K562 (cell line): Measurements from ENCODE around the gene TECPR2. TPM values are rescaled to one million over a fixed set of nuclear protein-coding genes. Genes with fewer than 3 reads are reported as not detected.

Experiments used
- ATAC-seq: fragments of 200-7000 bp; cut with Tn5 transposase; 3 replicates; pipeline ENCODE4 v1.9.1; 2020; ENCODE audit warnings: moderate library complexity
- BruUV-seq: library from RNA; stranded (reverse); fragments of 400-500 nt; replicated peaks from 2 replicates; lab custom pipeline; 2021; lab: Mats Ljungman, UMichigan
- CTCF ChIA-PET: fragments of 300-600 bp; formaldehyde crosslinking; extraction: SDS; loops from one replicate; lab custom pipeline; 2021; ENCODE audit warnings: low intra/inter-chr PET ratio; lab: Yijun Ruan, JAX
- POLR2A ChIA-PET: fragments of 300-600, 350-650 bp; sonication (Branson Sonifier 250); formaldehyde crosslinking; extraction: SDS; loops from one replicate; lab custom pipeline; 2021; ENCODE audit warnings: antibody characterized with exemption, inconsistent platforms; lab: Yijun Ruan, JAX
- DNase-seq, 4 experiments: peaks; one replicate each; pipeline versions ENCODE4 v3.0.0 to v3.0.0-alpha.2; 2011 to 2018; ENCODE audit warnings: low spot score in 3 of 4, mixed read lengths in 3 of 4; ENCODE audit errors: extremely low read depth in 1 of 4
- FAIRE-seq: peaks from 2 replicates; lab custom pipeline; 2011; peaks lifted over from hg19 to GRCh38; lab: Jason Lieb, UNC
- H2AFZ ChIP-seq: 2 replicates; pipeline ENCODE4 v1.6.0; 2011; ENCODE audit warnings: low read depth, low read length, control low read depth, inconsistent platforms
- H3K27ac ChIP-seq: fragments of 200-600 bp; 3 replicates; pipeline ENCODE4 v1.8.0; 2011; ENCODE audit warnings: low read depth, mild to moderate bottlenecking, control low read depth, inconsistent platforms, low read length, moderate library complexity, mixed read lengths; ENCODE audit errors: extremely low read depth
- H3K27me3 ChIP-seq, 2 experiments: fragments of 300-600 bp in 1 of 2; 2 replicates in 1 of 2; 3 replicates in 1 of 2; pipeline versions ENCODE4 v1.6.0 to v1.8.0; 2011; ENCODE audit warnings: inconsistent platforms in 2 of 2, low read length in 2 of 2, mild to moderate bottlenecking in 1 of 2, mixed read lengths in 1 of 2, moderate library complexity in 1 of 2; ENCODE audit not compliant: control insufficient read depth in 2 of 2, insufficient read depth in 2 of 2
- H3K36me3 ChIP-seq: fragments of 300-600 bp; 3 replicates; pipeline ENCODE4 v1.8.0; 2011; ENCODE audit warnings: mild to moderate bottlenecking, low read length, inconsistent platforms; ENCODE audit not compliant: control insufficient read depth, insufficient read depth
- H3K4me1 ChIP-seq, 2 experiments: fragments of 200-600 bp in 1 of 2; replicated peaks in 1 of 2; 2 replicates in 1 of 2; 3 replicates in 1 of 2; pipeline versions ENCODE4 v1.5.1 to v1.8.0; 2011; ENCODE audit warnings: inconsistent platforms in 2 of 2, low read length in 2 of 2, mild to moderate bottlenecking in 1 of 2, mixed read lengths in 1 of 2, moderate library complexity in 1 of 2; ENCODE audit not compliant: control insufficient read depth in 2 of 2, insufficient read depth in 2 of 2
- H3K4me2 ChIP-seq: 2 replicates; pipeline ENCODE4 v1.6.1; 2011; ENCODE audit warnings: low read length, control low read depth, inconsistent platforms, mixed read lengths; ENCODE audit not compliant: insufficient read depth
- H3K4me3 ChIP-seq: fragments of 200-600 bp; sonication (generic), shearing (Covaris generic); 2 replicates; pipeline ENCODE4 v1.5.1; 2016; ENCODE audit warnings: control low read depth, inconsistent platforms
- H3K79me2 ChIP-seq: fragments of 200-600 bp; 3 replicates; pipeline ENCODE4 v1.8.0; 2011; ENCODE audit warnings: low read length, inconsistent platforms; ENCODE audit not compliant: control insufficient read depth, insufficient read depth
- H3K9ac ChIP-seq, 2 experiments: 2 replicates each; pipeline versions ENCODE4 v1.6.0 to v1.6.1; 2011; ENCODE audit warnings: low read depth in 2 of 2, low read length in 2 of 2, control low read depth in 1 of 2, inconsistent platforms in 1 of 2, mild to moderate bottlenecking in 1 of 2, mixed read lengths in 1 of 2; ENCODE audit not compliant: insufficient read depth in 1 of 2
- H3K9me1 ChIP-seq: one replicate; pipeline ENCODE4 v1.6.0; 2011; ENCODE audit warnings: inconsistent platforms, mild to moderate bottlenecking, low read length, moderate library complexity; ENCODE audit not compliant: control insufficient read depth, insufficient read depth
- H3K9me3 ChIP-seq: replicated peaks from 2 replicates; pipeline ENCODE4 v1.5.1; 2011; ENCODE audit warnings: low read depth, low read length, inconsistent platforms; ENCODE audit not compliant: control insufficient read depth, insufficient read depth
- H4K20me1 ChIP-seq: replicated peaks from 2 replicates; pipeline ENCODE4 v1.6.1; 2011; ENCODE audit warnings: low read length, inconsistent platforms, mixed read lengths; ENCODE audit not compliant: control insufficient read depth, insufficient read depth
- ZNF274 ChIP-seq: IDR thresholded peaks from 2 replicates; pipeline ENCODE4 v1.6.1; 2011; ENCODE audit warnings: low read depth, mild to moderate bottlenecking, low read length, moderate library complexity, borderline replicate concordance
- WGBS: fragments of 100-300 bp; shearing (Covaris generic); methylation state at CpG from one replicate; pipeline ENCODE4 v1.1.6; 2016; ENCODE audit warnings: low coverage, mixed read lengths; ENCODE audit not compliant: insufficient coverage; ENCODE audit errors: missing lambda C conversion rate; 5-methylcytosine and 5-hydroxymethylcytosine counted together
- in situ Hi-C: fragments of 300-500 bp; cut with MboI; formaldehyde crosslinking; loops from 4 replicates; pipeline ENCODE4 v1.15.0; 2018; ENCODE audit warnings: inconsistent platforms, mixed read lengths
- intact Hi-C: fragments of 100-400 bp; cut with micrococcal nuclease; formaldehyde crosslinking; loops from 2 replicates; pipeline ENCODE4 v1.14.2; 2022
- polyA plus RNA-seq, 8 experiments: library from polyadenylated mRNA; depleted of rRNA in 4 of 8; stranded (reverse) in 5 of 8; unstranded in 3 of 8; fragments of >200 nt; fragmentation: Nextera tagmentation in 2 of 8; fragmentation: Illumina TruSeq in 1 of 8; extraction: Ambion mirVana in 2 of 8; extraction: Trizol in 1 of 8; gene quantifications; 2 replicates each; pipeline versions ENCODE4 v1.2.1 to v1.2.3, GENCODE V29; 2011 to 2014; ENCODE audit warnings: inconsistent platforms in 1 of 8, missing spikeins in 1 of 8
- total RNA-seq, 7 experiments: library from RNA; depleted of rRNA in 6 of 7; stranded (reverse); fragments of >200 nt in 6 of 7; fragmentation: Illumina TruSeq in 2 of 7; extraction: Trizol in 2 of 7; gene quantifications; 2 replicates each; pipeline versions ENCODE4 v1.2.1 to v1.2.3, GENCODE V29; 2011 to 2021; ENCODE audit warnings: low replicate concordance in 1 of 7
- TF ChIP-seq, protein P1 (sequence below), 2 experiments: fragments of 450-650 bp; conservative IDR thresholded peaks; 2 replicates each; pipeline ENCODE4 v1.6.1; 2017; ENCODE audit warnings: mild to moderate bottlenecking in 2 of 2, moderate library complexity in 2 of 2

TECPR2 gene
- total and polyA plus RNA-seq, 9 of the 15 experiments (the other 6 are each of a cell fraction or from before 2014, with no cell fraction given) = 0.04 to 3.0 (median 0.83) TPM

DNA sequence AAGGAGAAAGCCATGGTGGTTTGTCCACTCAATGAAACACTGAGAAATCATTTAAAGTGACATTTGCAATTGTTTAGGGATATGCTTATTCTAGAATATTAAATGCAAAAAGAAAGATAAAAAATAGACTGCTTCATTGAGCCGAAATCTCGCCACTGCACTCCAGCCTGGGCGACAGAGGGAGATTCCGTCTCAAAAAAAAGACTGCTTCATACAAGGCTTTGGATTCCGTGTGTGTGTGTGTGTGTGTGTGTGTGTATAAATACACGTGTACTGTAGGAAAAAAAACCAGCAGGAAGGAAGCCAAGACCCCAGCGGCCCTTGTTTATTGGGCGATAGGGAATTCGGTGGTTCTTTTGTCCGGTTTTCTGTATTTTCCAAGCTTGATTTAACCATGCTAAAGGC lies 46.4 kb upstream of the TECPR2 start:
- FAIRE-seq (peak; percentile 67), ATAC-seq (no peak), DNase-seq (peak in 1 of 4 experiments; percentile 37)
- H3K4me1 ChIP-seq = peaks cover 27 to 31% of the 10 kb centered on the region in 2 experiments; a peak in 4 of 5 replicates
- in situ Hi-C loops (loop anchor here (5.0 to 10.0 kb wide), 3 partner anchors 252 to 612 kb away; partner anchors contain the start of gene DYNC1H1), intact Hi-C loops (loop anchor here (5.0 kb wide), 3 partner anchors 201 to 354 kb away; partner anchors contain the start of gene DYNC1H1)
- TF ChIP-seq ZNF274 = no peak
- TF ChIP-seq, protein P1, sequence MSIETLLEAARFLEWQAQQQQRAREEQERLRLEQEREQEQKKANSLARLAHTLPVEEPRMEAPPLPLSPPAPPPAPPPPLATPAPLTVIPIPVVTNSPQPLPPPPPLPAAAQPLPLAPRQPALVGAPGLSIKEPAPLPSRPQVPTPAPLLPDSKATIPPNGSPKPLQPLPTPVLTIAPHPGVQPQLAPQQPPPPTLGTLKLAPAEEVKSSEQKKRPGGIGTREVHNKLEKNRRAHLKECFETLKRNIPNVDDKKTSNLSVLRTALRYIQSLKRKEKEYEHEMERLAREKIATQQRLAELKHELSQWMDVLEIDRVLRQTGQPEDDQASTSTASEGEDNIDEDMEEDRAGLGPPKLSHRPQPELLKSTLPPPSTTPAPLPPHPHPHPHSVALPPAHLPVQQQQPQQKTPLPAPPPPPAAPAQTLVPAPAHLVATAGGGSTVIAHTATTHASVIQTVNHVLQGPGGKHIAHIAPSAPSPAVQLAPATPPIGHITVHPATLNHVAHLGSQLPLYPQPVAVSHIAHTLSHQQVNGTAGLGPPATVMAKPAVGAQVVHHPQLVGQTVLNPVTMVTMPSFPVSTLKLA (conservative IDR thresholded peaks at IDR 0.05) = peak; percentile 54 to 72
- H3K4me3 ChIP-seq = peak overlapping the region; percentile 54
- CTCF ChIA-PET = interaction anchor here (1.0 to 1.3 kb wide), 2 partner anchors 81 to 270 kb away, joined by 4 to 7 read pairs; no protein-coding TSS in a partner anchor
- peak overlapping the region; percentile 74 for H3K27ac ChIP-seq
- no peaks in the 10 kb centered on the region for H3K9me1 ChIP-seq
- WGBS = 1% methylated on average over 10 of the region's 10 CpGs
- no peaks in the 10 kb centered on the region for H3K9me3 ChIP-seq
- H3K79me2 ChIP-seq = peaks cover 15% of the 10 kb centered on the region
- peak overlapping the region; percentile 90 for H3K4me2 ChIP-seq
- H2AFZ ChIP-seq = peak overlapping the region; percentile 99
- no peaks in the 10 kb centered on the region for H4K20me1 ChIP-seq
- no peaks in the 10 kb centered on the region for H3K27me3 ChIP-seq
- peak overlapping the region; percentile 66 to 71; a peak in 3 of 4 replicates for H3K9ac ChIP-seq
- 0 out of 3 replicates have a peak, but pooled peaks cover under 1% of the 10 kb centered on the region for H3K36me3 ChIP-seq
- BruUV-seq = no TSS peak
- POLR2A ChIA-PET = interaction anchor here (0.6 to 1.4 kb wide), 3 partner anchors 11 to 1391 kb away, joined by 3 to 4 read pairs (median 3); partner anchors contain the start of gene MOK
